H1 (cell line): Measurements from ENCODE around the gene ZNF385B. TPM values are rescaled to one million over a fixed set of nuclear protein-coding genes. Genes with fewer than 3 reads are reported as not detected.

ENCODE experiments used
- GTF2F1 ChIP-seq: IDR thresholded peaks from 2 replicates; pipeline ENCODE4 v1.6.1; 2012; ENCODE audit warnings: low read depth, low read length, improper control_type of control experiment, borderline replicate concordance
- PHF8 ChIP-seq: fragments of 200-600 bp; sonication (generic); conservative IDR thresholded peaks from 2 replicates; pipeline ENCODE4 v1.7.1; 2012; ENCODE audit warnings: low read depth, mild to moderate bottlenecking, inconsistent platforms, low read length, moderate library complexity
- polyA plus RNA-seq, 7 experiments: library from polyadenylated mRNA; depleted of rRNA in 3 of 7; stranded (reverse) in 5 of 7; unstranded in 2 of 7; fragments of >200 nt in 5 of 7; fragments of 200-250 nt in 2 of 7; gene quantifications; 1 replicate in 5 of 7; 2 replicates in 1 of 7; 4 replicates in 1 of 7; pipeline versions ENCODE4 v1.2.1 to v1.2.3, GENCODE V29; 2011 to 2013; ENCODE audit warnings: missing spikeins in 2 of 7, mixed read lengths in 2 of 7
- total RNA-seq: library from RNA; stranded (reverse); fragmentation: NEBNext Ultra II Directional; extraction: Animal tissue kit (Norgen Biotek cat#: 25700); gene quantifications from 2 replicates; pipeline ENCODE4 v1.2.1, GENCODE V29; 2021

The ZNF385B gene
- total and polyA plus RNA-seq, 2 of the 8 experiments (the other 6 are each of a cell fraction or from before 2014, with no cell fraction given) = 1.1 to 3.7 TPM

DNA sequence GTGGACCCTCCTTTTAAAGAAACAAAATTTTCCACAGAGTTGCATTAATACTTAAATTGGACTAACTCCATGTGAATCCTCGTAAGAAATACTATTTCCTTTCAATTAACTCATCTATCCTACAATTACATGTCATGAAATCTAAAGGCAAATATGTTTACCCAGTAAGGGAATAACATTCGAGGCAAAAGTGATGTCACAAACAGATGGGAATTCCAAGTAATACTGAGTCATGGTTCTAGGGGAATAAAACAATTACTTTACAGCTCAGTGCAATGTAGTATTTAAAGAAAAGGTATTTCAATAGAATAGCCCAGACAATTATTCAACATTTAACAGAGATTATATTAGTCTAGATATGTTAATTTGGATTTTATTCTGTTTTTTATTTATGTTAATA is 205.8 kb downstream of the ZNF385B start (continued):
- TF ChIP-seq GTF2F1 (no peak), PHF8 (no peak)
